HepG2 (cell line): ENCODE results near the gene FAM43B.

Experiments used
- HMGA1 ChIP-seq: sonication (generic); formaldehyde crosslinking; conservative IDR thresholded peaks from 2 replicates; pipeline ENCODE4 v1.4.0; 2020; ENCODE audit warnings: missing genetic modification reagents
- POLR2AphosphoS2 ChIP-seq: IDR thresholded peaks from 2 replicates; pipeline ENCODE4 v1.6.1; 2011; ENCODE audit warnings: low read depth, low read length, improper control_type of control experiment
- SNAPC5 ChIP-seq: sonication (generic); formaldehyde crosslinking; IDR thresholded peaks from 2 replicates; pipeline ENCODE4 v1.8.1; 2023; ENCODE audit warnings: mild to moderate bottlenecking, missing genetic modification reagents, borderline replicate concordance
- ZBTB3 ChIP-seq: sonication (generic); formaldehyde crosslinking; IDR thresholded peaks from 2 replicates; pipeline ENCODE4 v1.4.0; 2020; ENCODE audit warnings: low read depth, mild to moderate bottlenecking, moderate library complexity, missing genetic modification reagents, borderline replicate concordance
- ZBTB8A ChIP-seq: sonication (generic); formaldehyde crosslinking; IDR thresholded peaks from 2 replicates; pipeline ENCODE4 v1.4.0; 2020; ENCODE audit warnings: mild to moderate bottlenecking, low read depth, missing genetic modification reagents, borderline replicate concordance
- ZNF180 ChIP-seq: sonication (generic); formaldehyde crosslinking; IDR thresholded peaks from 2 replicates; pipeline ENCODE4 v1.4.0; 2020; ENCODE audit warnings: low read depth, missing genetic modification reagents, borderline replicate concordance
- ZNF547 ChIP-seq: sonication (generic); formaldehyde crosslinking; IDR thresholded peaks from 2 replicates; pipeline ENCODE4 v1.5.1; 2020; ENCODE audit warnings: mild to moderate bottlenecking, missing genetic modification reagents

GRCh38 chr1:20589331-20590278 lies 37.2 kb downstream of the FAM43B start:
- TF ChIP-seq ZBTB3 (CRISPR knock-in tag) (no peak), ZNF547 (CRISPR knock-in tag) (no peak), HMGA1 (CRISPR knock-in tag) (no peak), POLR2AphosphoS2 (no peak), ZBTB8A (CRISPR knock-in tag) (no peak), SNAPC5 (CRISPR knock-in tag) (no peak), ZNF180 (CRISPR knock-in tag) (no peak)
